Mononuclear cell (primary cell): ENCODE measurements around the gene MCF2L2. TPM values are rescaled to one million over a fixed set of nuclear protein-coding genes. Genes with fewer than 3 reads are reported as not detected.

Experiments
- H3K27me3 ChIP-seq: 2 replicates; pipeline ENCODE4 v1.6.0; 2011; ENCODE audit warnings: low read length, control low read depth; ENCODE audit not compliant: insufficient read depth
- H3K4me1 ChIP-seq: 2 replicates; pipeline ENCODE4 v1.5.1; 2011; ENCODE audit warnings: mild to moderate bottlenecking, low read length, control low read depth; ENCODE audit not compliant: insufficient read depth
- H3K4me3 ChIP-seq: 2 replicates; pipeline ENCODE4 v1.5.1; 2011; ENCODE audit warnings: mild to moderate bottlenecking, low read length, moderate library complexity
- H3K9me3 ChIP-seq: 2 replicates; pipeline ENCODE4 v1.5.1; 2011; ENCODE audit warnings: low read depth, mild to moderate bottlenecking, control low read depth, low read length
- total RNA-seq: library from RNA; depleted of rRNA; stranded (reverse); fragments of >200 nt; gene quantifications from one replicate; pipeline ENCODE4 v1.2.3, GENCODE V29; 2012

Gene MCF2L2
- total RNA-seq, 1 donor: 2.9 TPM

GRCh38 chr3:183278479-183279088 is 149.8 kb downstream of the MCF2L2 start:
- Histone ChIP-seq H3K9me3 (no peaks in the 10 kb centered on the region), H3K4me1 (peaks cover 13% of the 10 kb centered on the region), H3K27me3 (no peaks in the 10 kb centered on the region), H3K4me3 (no peak overlapping the region)

- H3K27me3 ChIP-seq: no peaks in the 10 kb centered on the region
- H3K4me1 ChIP-seq: peaks cover 13% of the 10 kb centered on the region
- H3K4me3 ChIP-seq: no peak overlapping the region
- H3K9me3 ChIP-seq: no peaks in the 10 kb centered on the region
These were observed 151.2 kb downstream of the MCF2L2 start for GRCh38 chr3:183277260-183277659.

GRCh38 chr3:183275937-183276336 is 152.5 kb downstream of the MCF2L2 start:
- Histone ChIP-seq H3K9me3 (no peaks in the 10 kb centered on the region), H3K4me1 (peaks cover 13% of the 10 kb centered on the region), H3K4me3 (no peak overlapping the region), H3K27me3 (no peaks in the 10 kb centered on the region)

GRCh38 chr3:183275418-183275817 is 153.0 kb downstream of the MCF2L2 start:
- Histone ChIP-seq H3K4me1 (peaks cover 13% of the 10 kb centered on the region), H3K4me3 (no peak overlapping the region), H3K9me3 (no peaks in the 10 kb centered on the region), H3K27me3 (no peaks in the 10 kb centered on the region)

GRCh38 chr3:183274609-183275008 is 153.8 kb downstream of the MCF2L2 start:
- no peaks in the 10 kb centered on the region for H3K9me3 ChIP-seq
- H3K4me3 ChIP-seq: no peak overlapping the region
- peaks cover 13% of the 10 kb centered on the region for H3K4me1 ChIP-seq
- H3K27me3 ChIP-seq: no peaks in the 10 kb centered on the region

GRCh38 chr3:183272791-183273190 is 155.6 kb downstream of the MCF2L2 start:
- H3K4me1 ChIP-seq: peaks cover 13% of the 10 kb centered on the region
- no peaks in the 10 kb centered on the region for H3K9me3 ChIP-seq
- no peaks in the 10 kb centered on the region for H3K27me3 ChIP-seq
- H3K4me3 ChIP-seq: no peak overlapping the region

- no peak overlapping the region for H3K4me3 ChIP-seq
- no peaks in the 10 kb centered on the region for H3K27me3 ChIP-seq
- peaks cover 13% of the 10 kb centered on the region for H3K4me1 ChIP-seq
- H3K9me3 ChIP-seq: no peaks in the 10 kb centered on the region
These were observed 156.3 kb downstream of the MCF2L2 start for GRCh38 chr3:183272142-183272541.

- H3K4me3 ChIP-seq: no peak overlapping the region
These were observed 158.1 kb downstream of the MCF2L2 start for GRCh38 chr3:183270344-183270743.

GRCh38 chr3:183269345-183269744 is 159.1 kb downstream of the MCF2L2 start:
- H3K9me3 ChIP-seq: no peaks in the 10 kb centered on the region
- H3K27me3 ChIP-seq: no peaks in the 10 kb centered on the region
- no peak overlapping the region for H3K4me3 ChIP-seq
- H3K4me1 ChIP-seq: peaks cover 6% of the 10 kb centered on the region

More at GRCh38 chr3:183270344-183270743, 158.1 kb downstream of the MCF2L2 start:
- no peaks in the 10 kb centered on the region for H3K27me3 ChIP-seq
- peaks cover 9% of the 10 kb centered on the region for H3K4me1 ChIP-seq
- H3K9me3 ChIP-seq: no peaks in the 10 kb centered on the region

GRCh38 chr3:183268366-183268765 is 160.1 kb downstream of the MCF2L2 start:
- Histone ChIP-seq H3K4me3 (no peak overlapping the region), H3K27me3 (no peaks in the 10 kb centered on the region), H3K9me3 (no peaks in the 10 kb centered on the region), H3K4me1 (peaks cover 6% of the 10 kb centered on the region)

- no peaks in the 10 kb centered on the region for H3K9me3 ChIP-seq
- no peak overlapping the region for H3K4me3 ChIP-seq
- H3K4me1 ChIP-seq: peaks cover 6% of the 10 kb centered on the region
- H3K27me3 ChIP-seq: no peaks in the 10 kb centered on the region
These were observed 161.3 kb downstream of the MCF2L2 start for GRCh38 chr3:183267140-183267539.

GRCh38 chr3:183266454-183266853 is 162.0 kb downstream of the MCF2L2 start:
- no peaks in the 10 kb centered on the region for H3K27me3 ChIP-seq
- H3K4me1 ChIP-seq: peaks cover 6% of the 10 kb centered on the region
- no peak overlapping the region for H3K4me3 ChIP-seq
- H3K9me3 ChIP-seq: no peaks in the 10 kb centered on the region

- Histone ChIP-seq H3K4me1 (peaks cover 7% of the 10 kb centered on the region), H3K4me3 (no peak overlapping the region), H3K27me3 (no peaks in the 10 kb centered on the region), H3K9me3 (no peaks in the 10 kb centered on the region)
These were observed 162.5 kb downstream of the MCF2L2 start for GRCh38 chr3:183265834-183266417.

GRCh38 chr3:183265157-183265642 is 163.2 kb downstream of the MCF2L2 start:
- no peak overlapping the region for H3K4me3 ChIP-seq
- no peaks in the 10 kb centered on the region for H3K27me3 ChIP-seq
- no peaks in the 10 kb centered on the region for H3K9me3 ChIP-seq
- peaks cover 15% of the 10 kb centered on the region for H3K4me1 ChIP-seq

GRCh38 chr3:183264268-183264667 is 164.2 kb downstream of the MCF2L2 start:
- peaks cover 24% of the 10 kb centered on the region for H3K4me1 ChIP-seq
- no peaks in the 10 kb centered on the region for H3K9me3 ChIP-seq
- no peaks in the 10 kb centered on the region for H3K27me3 ChIP-seq
- no peak overlapping the region for H3K4me3 ChIP-seq

- no peaks in the 10 kb centered on the region for H3K27me3 ChIP-seq
- H3K9me3 ChIP-seq: no peaks in the 10 kb centered on the region
- no peak overlapping the region for H3K4me3 ChIP-seq
- peaks cover 32% of the 10 kb centered on the region for H3K4me1 ChIP-seq
These were observed 165.5 kb downstream of the MCF2L2 start for GRCh38 chr3:183262875-183263378.
